ENCODE results near the gene ZNF518A.
"Not testable (repeated sequence)": the region's sequence is repeated elsewhere in the genome, so short reads cannot be mapped to it uniquely, and the experiment has no call there.

Gene ZNF518A

DNA sequence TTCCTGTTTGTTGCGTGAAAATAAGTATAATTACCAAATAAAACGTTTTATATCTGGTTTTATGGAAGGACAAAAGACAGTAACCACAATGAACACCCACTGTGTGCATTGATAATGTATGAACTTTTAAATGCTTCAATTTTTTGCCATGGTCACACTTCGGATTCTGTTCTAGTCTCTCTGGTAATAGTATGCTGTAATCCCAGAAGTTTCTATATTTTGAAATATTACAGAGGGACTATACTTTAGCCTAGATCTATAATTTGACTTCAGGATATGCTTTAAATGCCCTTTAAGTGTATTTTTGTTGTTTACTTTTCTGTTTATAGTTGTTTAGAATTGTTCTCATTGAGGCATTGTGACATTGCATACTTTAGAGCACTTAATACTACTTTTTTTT lies 1.5 kb downstream of the ZNF518A start:
- no peak for DNase-seq (ENCODE audit: low read depth in 2 of 2)

DNA sequence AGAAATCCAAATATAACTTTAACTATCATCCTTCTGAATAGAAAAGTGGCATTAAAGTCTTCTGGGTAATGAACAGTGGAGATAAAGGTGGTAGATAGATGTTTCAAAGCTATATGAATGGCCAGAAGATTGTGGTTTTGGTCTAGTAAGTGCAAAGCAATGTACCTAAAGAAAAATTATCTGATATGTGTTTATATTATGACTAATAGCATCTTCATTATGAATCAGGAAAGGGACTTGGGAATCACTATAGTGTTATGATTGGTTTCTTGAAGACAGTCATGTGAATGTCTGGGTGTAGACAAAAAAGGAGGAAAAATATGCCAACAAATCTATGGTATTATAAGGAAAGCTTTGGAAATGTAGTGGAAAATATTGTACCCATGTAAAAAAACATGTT lies 3.0 kb downstream of the ZNF518A start:
- no peak for DNase-seq (ENCODE audit: low read depth in 2 of 2)

DNA sequence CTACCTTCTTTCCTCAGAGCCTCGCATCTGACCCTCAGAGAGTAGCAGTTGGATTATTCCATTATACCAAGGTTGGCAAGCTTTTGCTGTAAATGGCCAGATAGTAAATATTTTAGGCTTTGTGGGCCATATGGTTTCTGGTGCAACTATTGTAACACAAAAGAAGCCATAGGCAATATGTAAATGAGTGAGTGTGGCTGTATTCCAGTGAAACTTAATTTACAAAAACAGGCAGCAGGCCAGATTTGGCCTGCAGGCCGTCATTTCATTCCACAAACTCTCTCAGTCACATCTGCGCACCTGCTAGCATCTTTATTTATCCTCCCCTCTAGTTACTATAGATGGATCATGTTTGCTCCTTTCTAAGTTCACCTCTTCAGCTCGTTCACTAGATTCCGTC lies 6.7 kb downstream of the ZNF518A start:
- DNase-seq (ENCODE audit: low read depth in 2 of 2): no peak

DNA sequence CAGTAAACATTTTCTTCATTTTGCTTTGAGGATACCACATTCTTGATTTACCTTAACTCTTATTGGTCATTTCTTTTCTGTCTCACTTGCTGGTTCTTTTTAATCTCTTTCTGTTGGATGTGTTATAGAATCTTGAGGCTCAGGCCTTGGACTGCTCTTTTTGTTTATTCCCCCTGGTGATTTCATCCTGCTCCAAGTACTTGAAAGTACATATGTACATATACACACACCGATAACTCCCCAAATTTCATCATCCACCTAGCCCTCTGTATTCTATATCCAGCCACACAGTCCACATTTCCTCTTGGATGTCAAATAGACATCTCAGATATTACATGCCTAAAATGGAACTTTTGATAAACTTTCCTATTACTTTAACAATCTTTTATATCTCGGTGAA lies 7.5 kb downstream of the ZNF518A start:
- no peak for DNase-seq (ENCODE audit: low read depth in 2 of 2)

DNA sequence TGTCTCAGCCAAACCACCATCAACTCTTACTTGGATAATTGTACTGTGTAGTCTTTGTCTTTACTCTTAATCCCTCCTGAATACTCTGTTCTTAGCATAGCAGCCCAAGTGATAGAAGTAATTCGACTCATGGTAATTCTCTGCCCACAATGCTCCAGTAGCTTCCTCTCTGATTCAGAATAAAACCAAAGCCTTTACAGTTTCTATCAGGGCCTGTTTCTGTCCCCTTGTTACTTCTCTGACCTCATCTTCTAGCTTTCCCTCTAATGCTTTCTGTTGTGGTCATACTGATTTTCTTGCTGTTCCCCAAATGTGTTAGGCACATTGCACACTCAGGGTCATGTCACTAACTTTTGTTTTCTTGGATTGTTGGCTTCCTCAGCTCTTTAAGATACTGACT lies 8.0 kb downstream of the ZNF518A start:
- no peak for DNase-seq (ENCODE audit: low read depth in 2 of 2)

DNA sequence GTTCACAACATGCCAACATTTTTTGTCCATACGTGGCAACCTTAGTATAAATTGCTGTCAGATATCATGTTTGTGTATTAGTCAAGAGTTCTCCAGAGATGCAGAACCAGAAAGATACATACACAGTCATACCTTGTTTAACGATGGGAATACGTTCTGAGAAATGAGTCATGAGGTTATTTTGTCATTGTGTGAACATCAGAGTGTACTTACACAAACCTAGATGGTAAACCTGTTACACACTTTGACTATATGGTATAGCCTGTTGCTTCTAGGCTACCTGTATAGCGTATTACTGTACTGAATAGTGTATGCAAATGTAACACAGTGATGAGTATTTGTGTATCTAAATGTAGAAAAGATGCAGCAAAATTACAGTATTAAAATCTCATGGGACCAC lies 22.3 kb downstream of the ZNF518A start:
- DNase-seq (ENCODE audit: low read depth in 2 of 2): no peak

DNA sequence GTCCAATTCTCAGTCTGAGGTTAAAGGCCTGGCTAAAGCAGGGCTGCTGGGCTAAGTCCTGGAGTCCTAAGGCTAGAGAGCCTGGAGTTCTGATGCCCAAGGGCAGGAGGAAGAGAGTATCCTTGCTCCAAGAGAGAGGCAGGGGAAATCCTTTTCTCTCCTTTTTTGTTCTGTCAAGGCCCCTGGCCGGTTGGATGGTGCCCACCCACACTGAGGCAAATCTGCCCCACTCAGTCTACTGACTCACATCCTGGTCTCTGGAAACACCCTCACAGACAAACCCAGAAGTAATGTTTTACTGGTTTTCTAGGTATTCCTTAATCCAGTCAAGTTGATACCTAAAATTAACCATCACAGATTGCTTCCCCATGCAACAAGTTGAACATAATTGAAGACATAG lies 23.0 kb downstream of the ZNF518A start:
- DNase-seq (ENCODE audit: low read depth in 2 of 2): no peak

DNA sequence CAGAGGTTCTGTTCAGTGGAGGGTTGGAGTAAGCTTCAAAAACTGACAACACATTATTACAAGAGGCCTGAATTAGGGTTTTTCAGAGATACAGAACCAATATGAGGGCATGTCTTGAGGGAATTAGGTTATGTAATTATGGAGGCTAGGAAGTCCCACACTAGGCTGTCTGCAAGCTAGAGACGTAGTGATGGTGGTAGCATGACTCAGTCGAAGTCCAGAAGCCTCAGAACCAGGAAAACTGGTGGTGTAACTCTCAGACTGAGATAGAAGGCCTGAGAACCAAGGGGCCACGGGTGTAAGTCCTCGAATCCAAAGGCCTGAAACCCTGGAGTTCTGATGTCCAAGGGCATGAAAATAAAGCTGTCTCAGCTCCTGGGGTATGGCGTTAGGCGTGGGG lies 35.6 kb downstream of the ZNF518A start:
- no peak for DNase-seq (ENCODE audit: low read depth in 2 of 2)

DNA sequence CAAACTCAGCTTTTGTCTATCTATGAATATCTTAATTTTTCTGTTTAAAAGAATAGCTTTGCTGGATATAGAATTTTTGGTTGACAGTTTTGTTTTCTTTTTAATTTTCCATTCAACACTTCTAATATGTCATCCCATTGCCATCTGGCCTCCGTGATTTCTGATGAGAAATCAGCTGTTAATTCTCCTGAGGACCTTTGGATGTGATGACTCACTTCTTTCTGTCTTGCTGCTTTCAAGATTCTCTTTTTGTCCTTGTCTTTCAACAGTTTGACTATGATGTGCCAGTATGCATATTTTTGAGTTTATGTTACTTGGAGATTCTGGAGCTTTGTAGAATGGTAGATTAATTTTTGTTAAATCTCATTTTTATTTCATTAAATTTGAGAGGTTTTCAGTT lies 38.4 kb downstream of the ZNF518A start:
- DNase-seq (ENCODE audit: low read depth in 2 of 2): no peak

DNA sequence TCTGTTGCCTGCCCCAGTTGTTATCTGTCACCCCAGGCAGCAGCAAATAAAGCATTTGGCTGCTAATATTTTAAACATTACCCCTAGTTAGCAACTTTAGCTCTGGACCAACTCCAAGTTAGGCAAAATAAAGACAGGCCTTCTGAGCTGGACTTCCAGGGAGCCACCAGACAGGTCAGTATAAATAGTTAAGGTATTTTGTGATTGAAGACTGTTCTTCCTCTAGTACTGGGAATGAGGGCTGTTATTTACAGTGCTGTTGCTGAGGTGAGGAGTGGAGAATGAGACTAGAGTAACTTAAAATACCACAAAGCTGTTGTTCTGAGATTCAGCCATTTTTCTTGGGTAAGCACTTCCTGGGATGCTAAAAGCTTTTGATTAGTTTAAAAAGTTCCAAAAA lies 40.1 kb downstream of the ZNF518A start:
- DNase-seq (ENCODE audit: low read depth in 2 of 2): no peak

DNA sequence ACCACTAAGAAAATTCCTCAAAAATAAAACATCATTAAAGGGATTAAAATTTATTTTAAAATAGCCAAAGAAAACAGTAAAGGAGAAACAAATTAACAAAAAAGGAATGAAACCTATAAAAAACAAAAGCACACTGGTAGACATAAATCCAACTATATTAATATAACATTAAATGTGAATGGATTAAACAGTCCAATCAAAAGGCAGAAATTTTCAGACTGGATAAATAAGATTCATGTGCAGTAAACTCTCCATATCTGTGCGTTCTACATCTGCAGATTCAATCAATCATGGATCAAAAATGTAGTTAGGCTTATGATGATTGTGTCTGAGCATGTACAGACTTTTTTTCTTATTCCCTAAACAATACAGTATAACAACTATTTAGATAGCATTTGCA lies 42.6 kb downstream of the ZNF518A start:
- DNase-seq (ENCODE audit: low read depth in 2 of 2): no peak

DNA sequence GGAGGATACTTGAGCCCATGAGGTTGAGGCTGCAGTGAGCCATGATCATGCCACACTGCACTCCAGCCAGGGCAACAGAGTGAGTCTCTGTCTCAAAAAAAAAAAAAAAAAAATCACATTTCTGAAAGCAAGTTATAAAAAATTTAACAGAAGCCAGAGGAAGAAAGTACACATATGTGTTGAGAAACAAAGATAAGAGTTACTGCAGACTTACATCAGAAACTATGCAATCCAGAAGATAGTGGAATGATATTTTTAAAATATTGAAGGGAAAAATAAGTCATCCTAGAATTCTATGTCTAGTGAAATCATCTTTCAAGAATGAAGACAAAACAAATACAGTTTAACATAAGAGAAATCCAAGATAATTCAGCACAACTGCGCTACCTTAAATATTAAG lies 46.9 kb downstream of the ZNF518A start:
- DNase-seq (ENCODE audit: low read depth in 2 of 2): no peak

DNA sequence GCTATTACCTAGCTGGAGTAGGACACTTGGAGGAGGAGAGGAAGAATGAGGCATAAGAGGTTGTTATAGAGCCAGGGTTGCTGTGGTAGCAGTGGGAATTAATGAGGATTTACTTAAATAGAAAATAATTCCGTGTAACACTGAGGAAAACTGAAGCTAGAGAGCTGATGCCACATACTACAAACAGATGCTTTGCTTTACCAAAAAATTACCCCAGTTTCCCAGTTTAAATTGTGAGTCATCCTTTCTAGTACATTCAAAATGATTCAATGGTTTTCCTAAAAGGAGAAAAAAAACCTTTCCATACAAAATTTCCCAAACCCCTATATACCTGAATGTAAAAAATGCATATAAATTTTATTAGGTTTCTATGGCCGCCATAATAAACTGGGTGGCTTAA lies 58.3 kb downstream of the ZNF518A start:
- no peak for DNase-seq (ENCODE audit: low read depth in 2 of 2)

DNA sequence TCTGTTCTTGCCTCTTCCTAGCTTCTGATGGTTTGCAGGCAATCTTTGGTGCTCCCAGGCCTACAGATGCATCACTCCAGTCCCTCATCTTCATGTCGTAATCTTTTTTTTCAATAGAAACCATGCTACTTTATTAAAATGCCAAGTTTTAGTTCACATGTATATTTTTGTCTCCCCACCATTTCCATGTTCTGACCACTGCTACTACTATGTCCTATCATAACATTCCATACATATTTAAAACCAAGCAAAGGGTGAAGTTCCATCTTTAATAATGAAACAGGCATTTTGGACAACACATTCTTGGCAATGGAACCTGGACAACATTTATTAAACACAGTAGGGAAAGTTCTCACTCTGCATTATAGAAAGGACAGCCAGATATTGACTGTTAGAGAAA lies 58.8 kb downstream of the ZNF518A start:
- DNase-seq (ENCODE audit: low read depth in 2 of 2): no peak

DNA sequence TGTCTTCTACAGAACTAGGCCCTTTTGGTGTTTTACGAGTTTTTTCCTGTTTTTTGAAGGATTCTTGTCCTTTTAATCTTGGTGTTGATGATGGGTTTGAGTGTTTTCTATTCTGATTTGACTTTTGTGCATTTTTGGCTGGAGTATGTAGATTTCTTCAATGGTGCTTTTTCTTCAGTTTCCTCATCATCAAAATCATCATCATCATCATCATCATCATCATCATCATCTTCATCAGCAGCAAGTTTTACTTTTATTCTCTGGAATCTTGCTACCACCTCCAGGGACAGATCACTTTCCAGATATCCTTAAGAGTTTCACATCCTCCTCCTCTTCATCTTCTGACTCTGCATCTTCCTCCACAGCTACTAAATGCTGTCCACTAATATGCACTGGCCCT lies 59.4 kb downstream of the ZNF518A start:
- not testable (repeated sequence) for DNase-seq (ENCODE audit: low read depth in 2 of 2)

DNA sequence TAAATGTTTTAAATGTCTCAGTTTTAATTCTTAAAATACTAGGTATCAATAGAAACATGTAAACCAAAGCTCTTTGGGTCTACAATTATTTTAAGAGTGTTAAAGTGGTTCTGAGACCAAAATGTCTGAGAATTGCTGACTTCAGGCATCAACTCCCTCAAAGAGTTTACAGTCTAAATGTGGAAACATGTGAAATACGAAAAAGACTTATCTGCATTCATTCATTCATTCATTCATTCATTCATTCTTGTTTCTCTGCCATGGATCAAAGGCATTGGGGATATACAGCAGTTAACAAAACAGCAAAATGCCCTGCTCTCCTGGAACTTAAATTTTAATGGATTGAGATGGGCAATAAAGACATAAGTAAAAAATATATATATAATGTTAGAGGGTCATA lies 71.4 kb downstream of the ZNF518A start:
- DNase-seq (ENCODE audit: low read depth in 2 of 2): no peak

DNA sequence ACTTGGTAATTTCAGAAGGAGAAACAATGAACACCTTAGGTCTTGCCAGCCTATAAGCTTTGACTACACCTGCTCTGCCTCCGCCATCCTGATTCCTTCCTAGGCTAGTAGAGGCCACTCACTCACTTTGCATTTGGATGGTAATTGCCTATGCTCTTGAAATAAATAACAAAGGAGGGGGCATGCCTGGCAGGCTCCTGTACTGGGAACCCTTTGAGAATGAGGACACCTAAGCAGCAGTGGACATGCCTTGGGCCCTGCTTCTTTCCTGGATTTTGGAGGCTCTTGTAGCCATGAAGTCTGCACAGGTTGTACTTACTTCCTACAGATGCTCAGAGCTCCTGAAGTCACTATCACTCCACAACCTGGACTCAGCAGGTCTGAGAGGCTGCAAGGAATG lies 75.5 kb downstream of the ZNF518A start:
- no peak for DNase-seq (ENCODE audit: low read depth in 2 of 2)

DNA sequence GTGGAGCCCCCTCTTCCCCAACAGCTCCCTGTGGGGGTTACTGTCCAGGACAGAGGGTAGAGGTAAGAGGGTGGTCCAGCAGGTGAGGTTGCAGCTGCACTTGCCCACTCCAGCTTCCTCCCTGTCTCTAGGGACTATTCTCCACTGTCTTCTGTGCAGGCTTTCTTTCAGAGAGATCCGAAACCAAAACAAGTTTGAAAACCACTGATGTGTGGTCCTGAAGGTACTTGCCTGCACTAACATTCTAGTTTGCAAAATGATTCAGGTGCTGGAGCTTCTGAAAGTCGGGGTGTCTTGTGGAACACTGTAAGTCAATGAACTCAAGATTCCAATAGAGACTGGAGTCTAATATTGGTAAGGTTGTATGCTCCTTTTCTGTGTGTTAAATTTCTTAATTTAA lies 78.2 kb downstream of the ZNF518A start:
- no peak for DNase-seq (ENCODE audit: low read depth in 2 of 2)

DNA sequence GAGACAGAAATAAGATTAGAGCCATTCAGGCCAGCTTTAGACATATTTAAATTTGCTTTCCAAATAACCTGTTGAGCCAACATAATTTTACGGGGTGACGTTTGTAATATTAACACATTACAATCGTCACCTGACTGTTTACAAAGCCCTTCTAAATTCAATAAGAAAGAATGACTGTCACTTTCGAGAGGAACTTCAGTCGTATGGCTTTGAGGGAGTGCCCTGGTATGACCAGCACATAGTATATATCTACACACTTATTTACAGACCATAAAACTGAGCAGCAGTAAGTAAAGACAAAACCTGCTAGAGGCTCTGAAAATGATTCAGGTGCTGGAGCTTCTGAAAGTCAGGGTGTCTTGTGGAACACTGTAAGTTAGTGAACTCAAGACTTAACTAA lies 78.8 kb downstream of the ZNF518A start:
- no peak for DNase-seq (ENCODE audit: low read depth in 2 of 2)

DNA sequence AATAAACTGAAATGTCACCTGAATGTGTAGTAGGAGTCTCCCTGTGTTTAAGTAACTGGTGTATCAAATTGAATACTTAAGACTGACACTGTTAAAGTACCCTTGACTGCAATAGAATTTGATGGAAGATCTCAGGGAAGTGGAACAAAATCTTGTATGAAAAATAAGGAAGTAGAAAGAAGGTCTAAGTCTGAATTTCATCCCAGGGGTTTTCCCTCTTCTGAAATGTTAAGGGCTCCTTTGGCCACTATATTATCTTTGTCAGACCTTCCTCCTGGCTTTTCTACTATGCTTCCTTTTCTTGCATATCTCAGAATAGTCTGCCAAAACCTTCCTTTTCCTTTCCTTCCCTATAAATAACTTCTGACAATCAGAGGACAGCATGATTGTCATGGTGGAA lies 81.7 kb downstream of the ZNF518A start:
- DNase-seq (ENCODE audit: low read depth in 2 of 2): no peak

DNA sequence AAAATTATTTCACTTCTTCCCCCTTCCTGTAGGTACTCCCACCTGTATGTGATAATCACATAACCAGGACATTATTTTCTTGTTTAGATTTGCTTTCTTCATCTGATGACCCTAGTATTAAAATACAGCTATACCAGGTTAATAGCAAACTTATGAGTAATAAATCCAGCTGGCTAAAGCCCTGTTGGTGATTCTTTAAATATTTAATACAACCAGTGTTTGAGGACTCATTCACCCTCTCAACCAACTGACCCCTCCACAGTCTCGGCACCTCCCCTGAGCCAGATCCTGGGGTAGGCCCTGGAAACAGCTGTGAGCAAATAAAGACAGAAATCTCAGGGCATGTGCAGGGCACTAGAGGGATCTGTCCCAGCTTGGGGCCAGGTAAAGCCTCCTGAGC lies 82.8 kb downstream of the ZNF518A start:
- no peak for DNase-seq (ENCODE audit: low read depth in 2 of 2)

Measured in stimulated activated CD8-positive, alpha-beta memory T cell treated with anti-CD3 and anti-CD28 coated beads, Interleukin-15, amount 100 ng/mL, for 4 hours (primary cell).